Measurements from ENCODE around the gene EDIL3.

- TF ChIP-seq POLR2A (IDR thresholded peaks at IDR 0.05; ENCODE audit: low read depth, low read length) (no peak), TAF1 (IDR thresholded peaks at IDR 0.05; ENCODE audit: borderline replicate concordance, low read depth, low read length) (no peak)
Measured at GRCh38 chr5:83925321-83925954, 459.2 kb downstream of the EDIL3 start.
